Stimulated activated CD4-positive, alpha-beta T cell treated with anti-CD3 and anti-CD28 coated beads, TNF-alpha, amount 100 ng/mL, for 4 hours (primary cell): ENCODE measurements around the gene FBRSL1.

ENCODE experiments used
- DNase-seq, 3 experiments: peaks; one replicate each; pipeline ENCODE4 v3.0.0-alpha.2; 2020; ENCODE audit warnings: low read depth in 3 of 3

Gene FBRSL1

GRCh38 chr12:132511516-132512196 is 21.7 kb downstream of the FBRSL1 start:
- no peak for DNase-seq

GRCh38 chr12:132512197-132513069 is 22.5 kb downstream of the FBRSL1 start:
- no peak for DNase-seq

GRCh38 chr12:132513070-132513398 is 23.1 kb downstream of the FBRSL1 start:
- DNase-seq = no peak

- no peak for DNase-seq
Observed at GRCh38 chr12:132513458-132514135, 23.6 kb downstream of the FBRSL1 start.

GRCh38 chr12:132514216-132514820 is 24.4 kb downstream of the FBRSL1 start:
- no peak for DNase-seq

GRCh38 chr12:132514838-132515237 is 24.9 kb downstream of the FBRSL1 start:
- DNase-seq = no peak

GRCh38 chr12:132516095-132517012 is 26.4 kb downstream of the FBRSL1 start:
- no peak for DNase-seq

GRCh38 chr12:132517013-132517739 is 27.2 kb downstream of the FBRSL1 start:
- DNase-seq = no peak

GRCh38 chr12:132517740-132518100 is 27.8 kb downstream of the FBRSL1 start:
- DNase-seq = no peak

GRCh38 chr12:132518354-132518992 is 28.5 kb downstream of the FBRSL1 start:
- no peak for DNase-seq

- no peak for DNase-seq
Observed at GRCh38 chr12:132520421-132521199, 30.7 kb downstream of the FBRSL1 start.

- DNase-seq = no peak
Observed at GRCh38 chr12:132521200-132521580, 31.2 kb downstream of the FBRSL1 start.

- no peak for DNase-seq
Observed at GRCh38 chr12:132521712-132522292, 31.9 kb downstream of the FBRSL1 start.

- DNase-seq = no peak
Observed at GRCh38 chr12:132522592-132523380, 32.8 kb downstream of the FBRSL1 start.

- peak; percentile 44 to 63 (median 56) for DNase-seq
Observed at GRCh38 chr12:132523576-132524331, 33.8 kb downstream of the FBRSL1 start.

GRCh38 chr12:132524405-132524804 is 34.5 kb downstream of the FBRSL1 start:
- DNase-seq = no peak
